K562 (cell line): ENCODE measurements around the gene SPCS2. TPM values are rescaled to one million over a fixed set of nuclear protein-coding genes. Genes with fewer than 3 reads are reported as not detected.

Source experiments
- AFF4 ChIP-seq: sonication (generic); formaldehyde crosslinking; IDR thresholded peaks from 2 replicates; pipeline ENCODE4 v1.8.0; 2023; ENCODE audit warnings: mild to moderate bottlenecking, missing genetic modification reagents
- CBX1 ChIP-seq: sonication (generic); IDR thresholded peaks from 2 replicates; pipeline ENCODE4 v1.6.1; 2016; ENCODE audit warnings: antibody characterized with exemption, low read depth, mild to moderate bottlenecking
- CCAR2 ChIP-seq: fragments of 200-400 bp; formaldehyde crosslinking; IDR thresholded peaks from 2 replicates; pipeline ENCODE4 v1.6.1; 2017; ENCODE audit warnings: mild to moderate bottlenecking, low read depth, low read length
- CHD1 ChIP-seq: fragments of 200-600 bp; sonication (generic); IDR thresholded peaks from one replicate; pipeline ENCODE4 v1.6.1; 2012; ENCODE audit warnings: mild to moderate bottlenecking, moderate library complexity, low read length, inconsistent platforms
- EP400 ChIP-seq: fragments of 450-650 bp; IDR thresholded peaks from 2 replicates; pipeline ENCODE4 v1.6.1; 2017; ENCODE audit warnings: antibody characterized with exemption, mild to moderate bottlenecking, moderate library complexity
- FOXM1 ChIP-seq, 2 experiments: fragments of 450-650 bp in 1 of 2; sonication (generic) in 1 of 2; formaldehyde crosslinking in 1 of 2; IDR thresholded peaks; 2 replicates each; pipeline versions ENCODE4 v1.6.1 to v1.9.0; 2017 to 2022; ENCODE audit warnings: low read depth in 2 of 2, mild to moderate bottlenecking in 2 of 2, missing genetic modification reagents in 1 of 2, moderate library complexity in 1 of 2
- HDGF ChIP-seq: fragments of 450-650 bp; IDR thresholded peaks from 2 replicates; pipeline ENCODE4 v1.6.1; 2016
- KAT7 ChIP-seq: sonication (generic); formaldehyde crosslinking; IDR thresholded peaks from 2 replicates; pipeline ENCODE4 v1.8.0; 2022; ENCODE audit warnings: missing genetic modification reagents, mild to moderate bottlenecking, borderline replicate concordance
- NUFIP1 ChIP-seq: fragments of 450-650 bp; IDR thresholded peaks from 2 replicates; pipeline ENCODE4 v1.6.1; 2018; ENCODE audit not compliant: partially characterized antibody
- SETDB1 ChIP-seq: IDR thresholded peaks from one replicate; pipeline ENCODE4 v1.6.1; 2012; ENCODE audit warnings: low read length, control low read depth, inconsistent platforms
- SP2 ChIP-seq: IDR thresholded peaks from 2 replicates; pipeline ENCODE4 v1.6.1; 2011; ENCODE audit warnings: mild to moderate bottlenecking, low read depth, low read length, moderate library complexity; ENCODE audit not compliant: poor library complexity, severe bottlenecking; ENCODE audit errors: extremely low read depth
- ZSCAN29 ChIP-seq: fragments of 450-650 bp; IDR thresholded peaks from 2 replicates; pipeline ENCODE4 v1.6.1; 2017
- polyA plus RNA-seq, 8 experiments: library from polyadenylated mRNA; depleted of rRNA in 4 of 8; stranded (reverse) in 5 of 8; unstranded in 3 of 8; fragments of >200 nt; fragmentation: Nextera tagmentation in 2 of 8; fragmentation: Illumina TruSeq in 1 of 8; extraction: Ambion mirVana in 2 of 8; extraction: Trizol in 1 of 8; gene quantifications; 2 replicates each; pipeline versions ENCODE4 v1.2.1 to v1.2.3, GENCODE V29; 2011 to 2014; ENCODE audit warnings: inconsistent platforms in 1 of 8, missing spikeins in 1 of 8
- total RNA-seq, 7 experiments: library from RNA; depleted of rRNA in 6 of 7; stranded (reverse); fragments of >200 nt in 6 of 7; fragmentation: Illumina TruSeq in 2 of 7; extraction: Trizol in 2 of 7; gene quantifications; 2 replicates each; pipeline versions ENCODE4 v1.2.1 to v1.2.3, GENCODE V29; 2011 to 2021; ENCODE audit warnings: low replicate concordance in 1 of 7
- TF ChIP-seq, protein P1 (sequence below): sonication (generic); formaldehyde crosslinking; IDR thresholded peaks from 2 replicates; pipeline ENCODE4 v1.8.0; 2023; ENCODE audit warnings: mild to moderate bottlenecking, missing genetic modification reagents
- TF ChIP-seq, protein P2 (sequence below): fragments of 250-450 bp; sonication (Bioruptor Pico); IDR thresholded peaks from 2 replicates; pipeline ENCODE4 v1.5.1; 2021; ENCODE audit warnings: mild to moderate bottlenecking
- TF ChIP-seq, protein P3 (sequence below): sonication (generic); formaldehyde crosslinking; IDR thresholded peaks from 2 replicates; pipeline ENCODE4 v1.8.1; 2023; ENCODE audit warnings: mild to moderate bottlenecking, missing genetic modification reagents

The SPCS2 gene
- total and polyA plus RNA-seq, 9 of the 15 experiments (the other 6 are each of a cell fraction or from before 2014, with no cell fraction given): 38.2 to 458 (median 193) TPM

DNA sequence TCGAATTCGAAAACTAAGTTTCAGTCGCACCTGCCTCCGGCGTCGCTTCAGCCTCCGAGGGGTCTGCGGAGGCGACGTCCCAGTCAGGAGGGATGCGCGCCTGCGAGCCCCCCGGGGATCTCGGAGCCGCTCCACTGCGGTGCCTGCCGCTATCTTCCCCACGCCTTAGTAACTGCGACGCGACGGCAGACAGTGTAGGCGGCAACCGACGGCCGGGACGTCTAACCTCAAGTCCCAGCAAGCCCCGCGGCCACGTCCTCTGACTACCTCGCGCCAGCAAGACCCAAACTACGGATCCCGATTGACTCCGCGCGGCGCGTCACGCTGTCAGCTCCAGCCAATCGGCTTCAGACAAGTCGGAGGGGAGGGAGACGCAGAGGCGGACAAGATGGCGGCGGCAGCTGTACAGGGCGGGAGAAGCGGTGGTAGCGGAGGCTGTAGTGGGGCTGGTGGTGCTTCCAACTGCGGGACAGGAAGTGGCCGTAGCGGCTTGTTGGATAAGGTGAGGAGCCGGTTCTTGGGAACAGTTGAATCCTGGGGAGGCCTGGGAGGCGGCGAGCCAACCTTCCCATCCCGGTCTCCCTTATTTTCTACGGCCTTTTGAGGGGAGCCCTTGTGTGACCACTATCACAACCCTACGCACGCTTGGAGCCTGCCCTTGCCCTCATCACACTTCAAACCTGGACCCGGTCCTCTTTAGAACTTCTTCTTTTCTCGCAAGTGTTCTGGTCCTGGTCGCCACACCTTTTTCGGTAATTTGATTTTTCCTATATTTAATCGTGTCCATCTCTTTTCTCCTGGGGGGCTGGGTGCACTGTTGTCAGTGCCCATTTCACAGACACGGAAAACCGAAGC, at the start of gene SPCS2, which contains the start of gene XRRA1 (continued):
- TF ChIP-seq KAT7: peak; percentile 98; the same call in 1 of the 2 replicates
- no peak for TF ChIP-seq SP2
- TF ChIP-seq FOXM1 (IDR thresholded peaks at IDR 0.05; ENCODE audit: low read depth): no peak
- no peak; the same call in 1 of the 2 replicates for TF ChIP-seq FOXM1 (CRISPR knock-in tag; IDR thresholded peaks at IDR 0.05; ENCODE audit: low read depth)
- TF ChIP-seq, protein P1, sequence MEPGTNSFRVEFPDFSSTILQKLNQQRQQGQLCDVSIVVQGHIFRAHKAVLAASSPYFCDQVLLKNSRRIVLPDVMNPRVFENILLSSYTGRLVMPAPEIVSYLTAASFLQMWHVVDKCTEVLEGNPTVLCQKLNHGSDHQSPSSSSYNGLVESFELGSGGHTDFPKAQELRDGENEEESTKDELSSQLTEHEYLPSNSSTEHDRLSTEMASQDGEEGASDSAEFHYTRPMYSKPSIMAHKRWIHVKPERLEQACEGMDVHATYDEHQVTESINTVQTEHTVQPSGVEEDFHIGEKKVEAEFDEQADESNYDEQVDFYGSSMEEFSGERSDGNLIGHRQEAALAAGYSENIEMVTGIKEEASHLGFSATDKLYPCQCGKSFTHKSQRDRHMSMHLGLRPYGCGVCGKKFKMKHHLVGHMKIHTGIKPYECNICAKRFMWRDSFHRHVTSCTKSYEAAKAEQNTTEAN (CRISPR knock-in tag): no peak
- TF ChIP-seq, protein P2, sequence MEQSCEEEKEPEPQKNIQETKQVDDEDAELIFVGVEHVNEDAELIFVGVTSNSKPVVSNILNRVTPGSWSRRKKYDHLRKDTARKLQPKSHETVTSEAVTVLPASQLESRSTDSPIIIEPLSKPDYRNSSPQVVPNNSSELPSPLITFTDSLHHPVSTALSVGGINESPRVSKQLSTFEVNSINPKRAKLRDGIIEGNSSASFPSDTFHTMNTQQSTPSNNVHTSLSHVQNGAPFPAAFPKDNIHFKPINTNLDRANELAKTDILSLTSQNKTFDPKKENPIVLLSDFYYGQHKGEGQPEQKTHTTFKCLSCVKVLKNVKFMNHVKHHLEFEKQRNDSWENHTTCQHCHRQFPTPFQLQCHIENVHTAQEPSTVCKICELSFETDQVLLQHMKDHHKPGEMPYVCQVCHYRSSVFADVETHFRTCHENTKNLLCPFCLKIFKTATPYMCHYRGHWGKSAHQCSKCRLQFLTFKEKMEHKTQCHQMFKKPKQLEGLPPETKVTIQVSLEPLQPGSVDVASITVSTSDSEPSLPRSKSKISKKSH (CRISPR knock-in tag): no peak
- TF ChIP-seq NUFIP1: no peak
- TF ChIP-seq EP400: peak; percentile 94
- TF ChIP-seq HDGF: no peak
- TF ChIP-seq CHD1: no peak
- TF ChIP-seq, protein P3, sequence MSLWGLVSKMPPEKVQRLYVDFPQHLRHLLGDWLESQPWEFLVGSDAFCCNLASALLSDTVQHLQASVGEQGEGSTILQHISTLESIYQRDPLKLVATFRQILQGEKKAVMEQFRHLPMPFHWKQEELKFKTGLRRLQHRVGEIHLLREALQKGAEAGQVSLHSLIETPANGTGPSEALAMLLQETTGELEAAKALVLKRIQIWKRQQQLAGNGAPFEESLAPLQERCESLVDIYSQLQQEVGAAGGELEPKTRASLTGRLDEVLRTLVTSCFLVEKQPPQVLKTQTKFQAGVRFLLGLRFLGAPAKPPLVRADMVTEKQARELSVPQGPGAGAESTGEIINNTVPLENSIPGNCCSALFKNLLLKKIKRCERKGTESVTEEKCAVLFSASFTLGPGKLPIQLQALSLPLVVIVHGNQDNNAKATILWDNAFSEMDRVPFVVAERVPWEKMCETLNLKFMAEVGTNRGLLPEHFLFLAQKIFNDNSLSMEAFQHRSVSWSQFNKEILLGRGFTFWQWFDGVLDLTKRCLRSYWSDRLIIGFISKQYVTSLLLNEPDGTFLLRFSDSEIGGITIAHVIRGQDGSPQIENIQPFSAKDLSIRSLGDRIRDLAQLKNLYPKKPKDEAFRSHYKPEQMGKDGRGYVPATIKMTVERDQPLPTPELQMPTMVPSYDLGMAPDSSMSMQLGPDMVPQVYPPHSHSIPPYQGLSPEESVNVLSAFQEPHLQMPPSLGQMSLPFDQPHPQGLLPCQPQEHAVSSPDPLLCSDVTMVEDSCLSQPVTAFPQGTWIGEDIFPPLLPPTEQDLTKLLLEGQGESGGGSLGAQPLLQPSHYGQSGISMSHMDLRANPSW: peak; percentile 53; the same call in 1 of the 2 replicates
- TF ChIP-seq AFF4 (CRISPR knock-in tag): peak; percentile 75; the same call in 1 of the 2 replicates
- TF ChIP-seq CCAR2: no peak
- peak; percentile 79; the same call in 1 of the 2 replicates for TF ChIP-seq ZSCAN29
- peak; percentile 48 for TF ChIP-seq SETDB1
- no peak for TF ChIP-seq CBX1
